ENCODE results near the gene CSPG4.
"Not testable (repeated sequence)": the region's sequence is repeated elsewhere in the genome, so short reads cannot be mapped to it uniquely, and the experiment has no call there.

Gene CSPG4

GRCh38 chr15:75704263-75704615, 8.4 kb downstream of the CSPG4 start:
- DNase-seq = no peak

DNA sequence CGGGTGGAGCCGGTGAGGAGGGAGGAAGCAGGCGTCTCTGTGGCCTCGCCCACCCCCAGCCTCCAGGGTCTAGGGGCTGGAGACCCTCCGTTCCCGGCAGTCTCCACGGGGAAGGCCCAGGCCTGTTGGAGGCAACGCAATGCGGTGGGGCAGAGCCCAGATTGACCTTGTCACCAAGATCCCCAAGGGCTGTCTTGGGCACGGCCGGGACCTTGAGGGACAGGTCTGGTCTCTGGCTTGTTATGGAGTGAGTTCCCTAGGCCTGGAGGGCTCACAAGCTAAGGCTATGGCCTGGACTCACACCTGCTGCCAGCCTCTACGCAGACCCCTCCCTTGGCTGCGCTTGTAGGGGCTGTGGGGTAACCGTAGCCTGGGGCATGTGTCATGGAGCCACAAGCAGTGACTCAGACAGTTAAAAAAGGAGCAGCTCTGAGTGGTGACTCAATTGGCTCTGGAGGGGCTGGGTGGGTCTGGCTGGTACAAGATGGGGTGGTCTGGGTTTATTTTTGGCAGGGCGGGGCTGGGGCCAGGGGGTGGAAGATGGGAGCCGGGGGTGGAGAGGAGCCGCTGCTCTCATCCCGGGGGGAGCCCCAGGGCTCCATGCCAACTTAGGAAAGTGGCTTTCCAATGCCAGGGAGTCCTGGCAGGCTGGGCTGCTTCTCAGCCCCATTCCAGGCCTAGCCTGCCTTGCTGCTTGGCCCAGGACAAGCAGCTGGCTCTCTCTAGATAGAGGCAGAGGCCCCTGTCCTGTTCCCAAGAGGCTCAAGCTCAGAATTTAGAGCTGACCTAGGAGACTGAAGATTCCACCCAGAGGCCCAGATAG, 9.0 kb downstream of the CSPG4 start:
- not testable (repeated sequence) for DNase-seq

DNA sequence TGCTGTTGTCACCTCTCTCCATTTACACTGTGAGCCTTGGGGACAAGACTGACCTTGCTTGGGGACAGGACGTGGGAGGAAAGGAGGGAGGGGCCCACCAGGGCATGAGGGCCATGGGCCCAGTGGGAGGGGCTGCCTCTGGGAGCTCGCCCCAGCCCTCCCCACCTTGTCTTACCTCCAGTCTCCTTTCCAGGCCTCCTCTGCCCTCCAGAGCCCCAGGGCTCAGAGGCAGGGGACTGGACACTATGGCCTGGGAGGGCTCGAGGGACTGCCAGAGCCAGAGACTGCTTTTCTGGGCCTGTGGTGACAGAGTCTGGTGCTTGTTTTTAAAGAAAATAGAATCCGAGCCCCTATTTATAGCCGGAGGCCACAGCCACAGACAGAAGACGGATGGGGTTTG, 10.2 kb downstream of the CSPG4 start:
- DNase-seq = no peak

- DNase-seq = not testable (repeated sequence)
Measured at GRCh38 chr15:75701071-75702003, 11.3 kb downstream of the CSPG4 start.

- DNase-seq = peak; percentile 33
Measured at GRCh38 chr15:75699961-75700874, 12.4 kb downstream of the CSPG4 start.

DNA sequence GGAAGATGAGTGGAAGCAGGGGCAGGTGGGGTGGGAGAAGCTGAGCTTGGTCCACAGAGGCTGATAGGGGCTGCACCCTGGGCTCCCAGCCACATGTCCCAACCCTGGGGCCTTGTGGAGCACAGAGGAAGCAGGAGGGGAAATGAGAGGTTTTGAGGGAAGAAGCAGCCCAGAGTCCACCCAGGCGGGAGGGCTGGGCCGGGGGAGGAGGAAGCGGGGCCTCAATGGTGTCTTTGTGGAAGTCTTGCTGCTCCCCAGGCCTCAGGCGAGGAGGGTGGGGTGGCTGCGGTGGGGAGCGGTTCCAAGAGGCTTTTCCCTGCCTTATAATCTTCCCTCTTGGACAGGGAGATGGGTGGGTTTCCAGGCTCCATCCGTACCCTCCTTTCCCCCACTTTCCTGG, 13.1 kb downstream of the CSPG4 start:
- not testable (repeated sequence) for DNase-seq

DNA sequence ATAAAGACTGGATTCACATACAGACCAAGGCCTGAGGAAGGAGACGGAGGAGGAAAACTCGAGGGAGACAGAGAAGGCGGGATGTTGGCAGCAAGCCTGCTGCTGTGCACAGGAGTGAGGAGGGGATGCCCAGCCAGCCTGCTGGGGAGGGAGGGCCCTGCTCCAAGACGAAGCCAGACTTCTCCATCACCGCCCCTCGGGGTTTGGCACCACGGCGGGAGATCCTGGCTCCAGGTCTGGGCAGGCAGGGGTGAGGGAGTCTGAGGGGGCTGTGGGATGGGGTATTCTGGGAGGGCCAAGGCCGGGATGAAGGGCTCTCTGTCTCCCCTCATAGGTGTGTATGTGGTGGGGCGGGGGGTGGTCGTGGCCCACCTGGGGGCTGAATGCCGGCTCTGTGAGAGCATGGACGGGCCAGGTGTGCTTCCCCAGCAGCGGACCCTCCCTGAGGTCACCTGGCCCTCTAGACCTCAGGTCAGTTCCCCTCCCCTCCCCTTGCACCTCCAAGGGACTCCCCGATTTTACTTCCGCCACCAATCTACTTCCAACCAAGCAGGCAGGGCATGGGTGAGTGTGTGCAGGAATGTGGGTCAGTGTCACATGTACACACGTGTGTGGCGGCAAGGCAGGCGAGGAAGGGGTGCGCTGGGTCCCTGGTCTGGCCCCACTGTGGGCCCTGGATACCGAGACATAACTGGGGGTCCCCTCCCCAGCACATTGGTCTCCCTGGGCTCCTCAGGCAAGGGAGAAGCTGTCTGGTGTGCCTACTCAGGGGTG, 14.5 kb downstream of the CSPG4 start:
- DNase-seq = not testable (repeated sequence)

DNA sequence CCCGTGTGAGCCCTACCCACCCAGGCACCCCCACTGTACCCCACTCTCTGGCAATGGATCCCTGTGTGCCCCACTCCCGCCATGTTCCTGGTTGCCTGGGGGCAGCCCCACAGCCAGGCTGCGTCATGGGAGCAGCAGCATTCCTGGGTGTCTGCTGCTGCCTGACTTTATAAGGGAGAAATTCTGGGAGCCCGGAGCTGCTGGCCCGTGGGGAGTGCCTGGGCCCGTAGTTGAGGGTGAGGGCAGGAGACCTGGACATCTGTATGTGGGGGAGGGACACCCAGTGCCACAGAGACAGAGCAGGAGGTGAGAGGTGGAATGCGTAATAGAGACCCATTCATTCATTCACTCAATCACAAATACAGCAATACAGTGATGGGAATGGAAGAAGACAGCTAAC, 15.1 kb downstream of the CSPG4 start:
- DNase-seq = no peak

GRCh38 chr15:75696854-75697259, 15.8 kb downstream of the CSPG4 start:
- DNase-seq = no peak

GRCh38 chr15:75696311-75696720, 16.3 kb downstream of the CSPG4 start:
- no peak for DNase-seq

- no peak for DNase-seq
Measured at GRCh38 chr15:75695634-75696310, 16.9 kb downstream of the CSPG4 start.

- DNase-seq = no peak
Measured at GRCh38 chr15:75695220-75695619, 17.4 kb downstream of the CSPG4 start.

GRCh38 chr15:75694241-75695182, 18.1 kb downstream of the CSPG4 start:
- DNase-seq = peak; percentile 65

DNA sequence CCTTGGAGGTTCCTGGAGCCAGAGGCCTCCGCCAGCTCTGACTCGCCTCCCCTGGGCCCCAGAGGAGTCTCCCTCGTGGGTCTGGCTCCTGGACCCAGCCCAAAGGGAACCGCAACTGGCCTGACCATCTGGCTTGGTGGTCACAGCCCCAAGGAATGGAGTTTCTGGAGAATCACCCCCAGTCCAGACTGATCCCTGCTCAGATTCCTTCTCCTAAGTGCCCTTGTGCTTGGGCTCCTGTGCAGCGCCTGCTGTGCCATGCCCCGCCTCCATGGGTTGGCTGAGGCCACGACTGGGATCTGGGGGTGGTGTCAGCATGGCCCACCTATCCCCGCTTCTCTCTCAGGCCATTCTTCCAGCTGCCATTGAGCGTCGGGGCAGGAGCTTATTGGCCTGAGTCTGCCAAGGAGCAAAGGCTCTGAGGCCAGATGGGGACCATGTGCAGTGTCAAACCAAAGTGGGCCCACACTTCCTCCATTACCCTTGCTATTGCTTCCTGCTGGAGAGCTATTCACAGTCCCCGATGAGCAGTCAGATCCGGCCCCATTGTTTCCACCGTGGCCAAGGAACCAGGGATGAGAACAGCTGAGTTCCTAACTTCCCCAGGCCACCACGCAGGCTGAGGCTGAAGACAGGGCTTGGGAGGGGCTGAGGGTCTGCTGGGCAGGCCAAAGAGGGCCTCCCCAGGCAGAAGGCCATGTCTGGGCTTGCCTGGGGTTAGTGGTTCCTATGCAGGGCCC, 19.0 kb downstream of the CSPG4 start:
- DNase-seq = no peak

DNA sequence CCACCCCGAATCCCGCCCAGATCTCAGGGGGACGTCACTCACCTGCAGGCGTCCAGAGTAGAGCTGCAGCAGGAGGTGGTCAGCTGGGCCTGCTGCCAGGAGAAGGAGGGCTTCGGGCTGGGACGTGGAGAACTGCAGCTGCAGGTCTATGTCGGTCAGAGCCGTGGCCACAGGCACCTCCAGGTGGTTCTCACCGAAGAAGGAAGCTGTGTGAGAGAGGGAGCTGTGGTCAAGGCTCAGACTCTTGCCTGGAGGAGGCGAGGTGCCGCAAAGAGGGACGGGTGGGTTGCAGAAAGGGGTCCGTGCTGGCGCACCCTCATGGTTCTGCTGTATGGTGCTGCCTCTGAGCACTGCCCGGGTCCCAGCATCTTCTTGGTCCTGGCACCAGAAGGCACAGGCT, 19.6 kb downstream of the CSPG4 start:
- DNase-seq = not testable (repeated sequence)

GRCh38 chr15:75692311-75692710, 20.3 kb downstream of the CSPG4 start:
- not testable (repeated sequence) for DNase-seq

- DNase-seq = not testable (repeated sequence)
Measured at GRCh38 chr15:75689429-75689828, 23.2 kb downstream of the CSPG4 start.

GRCh38 chr15:75688831-75689230, 23.8 kb downstream of the CSPG4 start:
- no peak for DNase-seq

DNA sequence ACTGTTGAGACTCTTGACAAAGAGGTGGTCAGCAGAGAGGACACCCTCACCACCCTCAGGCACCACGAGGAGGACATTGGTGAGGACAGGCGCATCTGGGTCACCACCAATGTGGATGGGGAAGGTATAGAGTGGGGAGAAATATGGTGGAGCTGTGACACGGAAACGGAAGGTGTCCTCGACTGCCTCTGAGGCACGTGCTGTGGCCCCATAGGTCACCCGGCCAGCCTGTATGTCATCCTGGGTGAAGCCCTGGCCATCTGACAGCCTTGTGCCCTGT, 24.4 kb downstream of the CSPG4 start:
- no peak for DNase-seq

Measured in NCI-H1092 treated with DMSO at 0.1 percent for 48 hours (cell line).